ENCODE data around the gene LRRIQ1. TPM values are rescaled to one million over a fixed set of nuclear protein-coding genes. Genes with fewer than 3 reads are reported as not detected.
"Not testable (repeated sequence)": the region's sequence is repeated elsewhere in the genome, so short reads cannot be mapped to it uniquely, and the experiment has no call there.

LRRIQ1 gene
- total RNA-seq, 1 experiment from 2014 or later: 5.2 TPM

DNA sequence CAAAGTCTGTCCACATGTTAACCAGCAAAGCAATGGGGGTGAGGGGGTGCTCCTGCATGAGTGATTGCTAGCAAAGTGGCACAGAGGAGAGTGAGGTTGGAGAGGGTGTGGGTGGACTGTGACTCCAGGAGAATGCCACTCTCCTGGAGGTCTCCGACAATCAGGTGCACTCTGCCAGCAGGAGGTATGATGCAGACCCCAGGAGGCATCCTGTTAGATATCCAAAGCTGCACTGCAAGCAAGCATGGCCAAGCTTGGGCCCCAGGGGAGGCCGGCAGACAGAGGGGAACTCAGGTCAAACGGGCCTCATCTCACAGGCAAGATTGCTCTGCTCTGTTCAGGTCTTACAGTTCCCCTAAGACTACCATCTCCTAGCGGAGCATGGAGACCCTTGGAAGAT is 170.4 kb downstream of the LRRIQ1 start:
- BruUV-seq (replicated peaks): no TSS peak
- Histone ChIP-seq H3K79me2 (ENCODE audit: low read depth) (no peaks in the 10 kb centered on the region), H3K27me3 (ENCODE audit: insufficient read depth, low read depth) (no peaks in the 10 kb centered on the region), H3K27ac (no peak overlapping the region), H3K4me1 (replicated peaks; ENCODE audit: insufficient read depth) (no peaks in the 10 kb centered on the region), H3K9me3 (ENCODE audit: insufficient read depth, low read depth) (no peaks in the 10 kb centered on the region), H2AFZ (no peak overlapping the region), H3K4me2 (no peak overlapping the region), H3F3A (ENCODE audit: insufficient read depth, low read depth) (no peaks in the 10 kb centered on the region), H4K20me1 (ENCODE audit: insufficient read depth) (no peaks in the 10 kb centered on the region), H3K36me3 (ENCODE audit: low read depth) (no peaks in the 10 kb centered on the region), H3K9me2 (ENCODE audit: insufficient read depth) (no peaks in the 10 kb centered on the region), H3K4me3 (no peak overlapping the region)
- no peak for DNase-seq
- intact Hi-C loops (cut with micrococcal nuclease; ENCODE audit: unreplicated experiment): no loop called here
- TF ChIP-seq, protein P1, sequence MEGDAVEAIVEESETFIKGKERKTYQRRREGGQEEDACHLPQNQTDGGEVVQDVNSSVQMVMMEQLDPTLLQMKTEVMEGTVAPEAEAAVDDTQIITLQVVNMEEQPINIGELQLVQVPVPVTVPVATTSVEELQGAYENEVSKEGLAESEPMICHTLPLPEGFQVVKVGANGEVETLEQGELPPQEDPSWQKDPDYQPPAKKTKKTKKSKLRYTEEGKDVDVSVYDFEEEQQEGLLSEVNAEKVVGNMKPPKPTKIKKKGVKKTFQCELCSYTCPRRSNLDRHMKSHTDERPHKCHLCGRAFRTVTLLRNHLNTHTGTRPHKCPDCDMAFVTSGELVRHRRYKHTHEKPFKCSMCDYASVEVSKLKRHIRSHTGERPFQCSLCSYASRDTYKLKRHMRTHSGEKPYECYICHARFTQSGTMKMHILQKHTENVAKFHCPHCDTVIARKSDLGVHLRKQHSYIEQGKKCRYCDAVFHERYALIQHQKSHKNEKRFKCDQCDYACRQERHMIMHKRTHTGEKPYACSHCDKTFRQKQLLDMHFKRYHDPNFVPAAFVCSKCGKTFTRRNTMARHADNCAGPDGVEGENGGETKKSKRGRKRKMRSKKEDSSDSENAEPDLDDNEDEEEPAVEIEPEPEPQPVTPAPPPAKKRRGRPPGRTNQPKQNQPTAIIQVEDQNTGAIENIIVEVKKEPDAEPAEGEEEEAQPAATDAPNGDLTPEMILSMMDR (conservative IDR thresholded peaks at IDR 0.05): no peak
- no peak for TF ChIP-seq EZH2 (IDR thresholded peaks at IDR 0.05; ENCODE audit: low read depth)
- ChIA-PET CTCF (no interaction called here), POLR2A (ENCODE audit: unreplicated experiment) (no interaction called here)

DNA sequence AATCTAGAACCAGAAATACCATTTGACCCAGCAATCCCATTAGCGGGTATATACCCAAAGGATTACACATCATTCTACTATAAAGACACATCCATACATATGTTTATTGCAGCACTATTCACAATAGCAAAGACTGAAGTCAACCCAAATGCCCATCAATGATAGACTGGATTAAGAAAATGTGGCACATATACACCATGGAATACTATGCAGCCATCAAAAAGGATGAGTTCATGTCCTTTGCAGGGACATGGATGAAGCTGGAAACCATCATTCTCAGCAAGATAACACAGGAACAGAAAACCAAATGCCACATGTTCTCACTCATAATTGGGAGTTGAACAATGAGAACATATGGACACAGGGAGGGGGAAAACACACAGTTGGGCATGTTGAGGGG is 188.2 kb downstream of the LRRIQ1 start:
- H3K27me3 ChIP-seq (ENCODE audit: insufficient read depth, low read depth); H2AFZ ChIP-seq; POLR2A ChIA-PET (ENCODE audit: unreplicated experiment); H3K4me1 ChIP-seq (replicated peaks; ENCODE audit: insufficient read depth); H3F3A ChIP-seq (ENCODE audit: insufficient read depth, low read depth); H3K27ac ChIP-seq; H3K4me3 ChIP-seq; DNase-seq; intact Hi-C loops (cut with micrococcal nuclease; ENCODE audit: unreplicated experiment); CTCF ChIA-PET; H4K20me1 ChIP-seq (ENCODE audit: insufficient read depth); H3K4me2 ChIP-seq; H3K36me3 ChIP-seq (ENCODE audit: low read depth); H3K9me2 ChIP-seq (ENCODE audit: insufficient read depth); BruUV-seq (replicated peaks); H3K79me2 ChIP-seq (ENCODE audit: low read depth); H3K9me3 ChIP-seq (ENCODE audit: insufficient read depth, low read depth): not testable (repeated sequence)

GRCh38 chr12:85225501-85225900 is 189.3 kb downstream of the LRRIQ1 start:
- H3K4me3 ChIP-seq: no peak overlapping the region
- H3K79me2 ChIP-seq (ENCODE audit: low read depth): no peaks in the 10 kb centered on the region
- BruUV-seq (replicated peaks): no TSS peak
- TF ChIP-seq, protein P1 (conservative IDR thresholded peaks at IDR 0.05): no peak
- TF ChIP-seq EZH2 (IDR thresholded peaks at IDR 0.05; ENCODE audit: low read depth): no peak
- DNase-seq: no peak
- no peak overlapping the region for H2AFZ ChIP-seq
- intact Hi-C loops (cut with micrococcal nuclease; ENCODE audit: unreplicated experiment): no loop called here
- H3K4me1 ChIP-seq (replicated peaks; ENCODE audit: insufficient read depth): no peaks in the 10 kb centered on the region
- H3K4me2 ChIP-seq: no peak overlapping the region
- H3K9me2 ChIP-seq (ENCODE audit: insufficient read depth): no peaks in the 10 kb centered on the region
- H3K36me3 ChIP-seq (ENCODE audit: low read depth): no peaks in the 10 kb centered on the region
- H3K27me3 ChIP-seq (ENCODE audit: insufficient read depth, low read depth): no peaks in the 10 kb centered on the region
- ChIA-PET POLR2A (ENCODE audit: unreplicated experiment) (no interaction called here), CTCF (no interaction called here)
- H4K20me1 ChIP-seq (ENCODE audit: insufficient read depth): no peaks in the 10 kb centered on the region
- H3K9me3 ChIP-seq (ENCODE audit: insufficient read depth, low read depth): no peaks in the 10 kb centered on the region
- H3K27ac ChIP-seq: no peak overlapping the region
- no peaks in the 10 kb centered on the region for H3F3A ChIP-seq (ENCODE audit: insufficient read depth, low read depth)

DNA sequence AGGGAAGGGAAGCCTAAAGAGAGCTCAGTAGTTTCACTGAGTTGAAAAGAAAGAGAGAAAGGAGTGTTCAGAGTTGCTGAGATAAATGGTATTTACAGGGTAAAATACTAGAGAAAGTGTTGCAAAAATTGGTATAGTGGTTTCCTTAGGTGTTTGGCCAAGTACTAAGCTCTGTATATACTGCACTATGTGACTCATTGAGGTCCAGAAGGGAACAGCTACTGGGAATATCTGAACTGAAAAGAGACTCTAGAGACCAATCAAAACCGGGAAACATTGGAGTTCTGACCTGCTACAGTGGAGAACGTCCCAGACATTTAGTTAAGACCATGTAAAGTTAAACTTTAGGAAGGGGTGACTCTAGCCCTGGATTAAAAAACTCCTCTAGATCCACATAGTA is 201.2 kb downstream of the LRRIQ1 start:
- Histone ChIP-seq H3K9me2 (ENCODE audit: insufficient read depth) (no peaks in the 10 kb centered on the region; the same call in 1 of the 2 replicates), H3K4me2 (no peak overlapping the region), H4K20me1 (ENCODE audit: insufficient read depth) (no peaks in the 10 kb centered on the region), H3F3A (ENCODE audit: insufficient read depth, low read depth) (no peaks in the 10 kb centered on the region), H3K27ac (no peak overlapping the region), H3K79me2 (ENCODE audit: low read depth) (no peaks in the 10 kb centered on the region), H3K4me1 (replicated peaks; ENCODE audit: insufficient read depth) (no peaks in the 10 kb centered on the region), H3K27me3 (ENCODE audit: insufficient read depth, low read depth) (no peaks in the 10 kb centered on the region), H3K9me3 (ENCODE audit: insufficient read depth, low read depth) (no peaks in the 10 kb centered on the region), H3K4me3 (no peak overlapping the region), H3K36me3 (ENCODE audit: low read depth) (no peaks in the 10 kb centered on the region), H2AFZ (no peak overlapping the region)
- ChIA-PET POLR2A (ENCODE audit: unreplicated experiment) (no interaction called here), CTCF (no interaction called here)
- intact Hi-C loops (cut with micrococcal nuclease; ENCODE audit: unreplicated experiment): no loop called here
- BruUV-seq (replicated peaks): no TSS peak
- TF ChIP-seq, protein P1 (conservative IDR thresholded peaks at IDR 0.05): no peak
- TF ChIP-seq EZH2 (IDR thresholded peaks at IDR 0.05; ENCODE audit: low read depth): no peak
- no peak for DNase-seq

All from PC-9 (cell line).